Activated CD4-positive, CD25-positive, alpha-beta regulatory T cell treated with anti-CD3 and anti-CD28 coated beads, Interleukin-2, amount 50 U/mL, for 72 hours (primary cell): Measurements from ENCODE around the gene KCNMA1.

Experiments used
- DNase-seq: peaks from one replicate; pipeline ENCODE4 v3.0.0; 2021

KCNMA1 gene

GRCh38 chr10:76990561-76990960 lies 647.0 kb downstream of the KCNMA1 start:
- no peak for DNase-seq

GRCh38 chr10:76984559-76985443 lies 652.8 kb downstream of the KCNMA1 start:
- DNase-seq = peak; percentile 62

- no peak for DNase-seq
Measured at GRCh38 chr10:76983624-76984023, 654.0 kb downstream of the KCNMA1 start.

- no peak for DNase-seq
Measured at GRCh38 chr10:76982671-76983070, 654.9 kb downstream of the KCNMA1 start.

- no peak for DNase-seq
Measured at GRCh38 chr10:76981251-76981650, 656.4 kb downstream of the KCNMA1 start.

GRCh38 chr10:76977901-76978300 lies 659.7 kb downstream of the KCNMA1 start:
- DNase-seq = no peak

- DNase-seq = no peak
Measured at GRCh38 chr10:76977046-76977445, 660.6 kb downstream of the KCNMA1 start.

GRCh38 chr10:76976142-76976541 lies 661.5 kb downstream of the KCNMA1 start:
- no peak for DNase-seq

- DNase-seq = no peak
Measured at GRCh38 chr10:76975126-76975525, 662.5 kb downstream of the KCNMA1 start.

GRCh38 chr10:76974017-76974691 lies 663.5 kb downstream of the KCNMA1 start:
- DNase-seq = no peak

GRCh38 chr10:76973091-76974016 lies 664.3 kb downstream of the KCNMA1 start:
- DNase-seq = no peak

GRCh38 chr10:76972541-76972940 lies 665.1 kb downstream of the KCNMA1 start:
- DNase-seq = no peak

- no peak for DNase-seq
Measured at GRCh38 chr10:76971547-76972170, 665.9 kb downstream of the KCNMA1 start.

- no peak for DNase-seq
Measured at GRCh38 chr10:76970711-76971519, 666.7 kb downstream of the KCNMA1 start.

- no peak for DNase-seq
Measured at GRCh38 chr10:76969366-76969948, 668.2 kb downstream of the KCNMA1 start.

- DNase-seq = no peak
Measured at GRCh38 chr10:76968483-76968882, 669.1 kb downstream of the KCNMA1 start.

GRCh38 chr10:76962851-76963250 lies 674.8 kb downstream of the KCNMA1 start:
- DNase-seq = no peak

- DNase-seq = no peak
Measured at GRCh38 chr10:76961841-76962240, 675.8 kb downstream of the KCNMA1 start.

GRCh38 chr10:76959111-76959510 lies 678.5 kb downstream of the KCNMA1 start:
- no peak for DNase-seq

GRCh38 chr10:76954838-76955237 lies 682.8 kb downstream of the KCNMA1 start:
- no peak for DNase-seq

- no peak for DNase-seq
Measured at GRCh38 chr10:76950354-76950753, 687.3 kb downstream of the KCNMA1 start.
